ENCODE data around the gene RASGEF1C.

The RASGEF1C gene

GRCh38 chr5:180161420-180162303 lies 47.3 kb downstream of the RASGEF1C start:
- no peaks in the 10 kb centered on the region for H3F3A ChIP-seq (ENCODE audit: low read depth)
- H3K9ac ChIP-seq (ENCODE audit: low read depth, low read length, poor library complexity, severe bottlenecking): no peak overlapping the region
- no peak overlapping the region for H3K4me2 ChIP-seq (ENCODE audit: low read depth, low read length, poor library complexity, severe bottlenecking)
- no peaks in the 10 kb centered on the region for H3K4me1 ChIP-seq (ENCODE audit: insufficient read depth, low read length, poor library complexity, severe bottlenecking)
- no peak for TF ChIP-seq EZH2phosphoT487 (IDR thresholded peaks at IDR 0.05; ENCODE audit: borderline replicate concordance)
- no peaks in the 10 kb centered on the region for H3K9me2 ChIP-seq (replicated peaks; ENCODE audit: low read depth, low read length)
- no peaks in the 10 kb centered on the region for H3K9me3 ChIP-seq (ENCODE audit: insufficient read depth, low read depth, low read length)
- H3K27me3 ChIP-seq (ENCODE audit: insufficient read depth, low read length, poor library complexity, severe bottlenecking): no peaks in the 10 kb centered on the region
- H2AFZ ChIP-seq (ENCODE audit: low read length): no peak overlapping the region
- no peaks in the 10 kb centered on the region for H3K79me2 ChIP-seq (ENCODE audit: insufficient read depth, low read length)
- no peaks in the 10 kb centered on the region for H3K36me3 ChIP-seq (ENCODE audit: insufficient read depth, low read length)
- no peak overlapping the region for H3K4me3 ChIP-seq (ENCODE audit: low read length, poor library complexity, severe bottlenecking)
- H4K20me1 ChIP-seq (ENCODE audit: insufficient read depth, low read length, poor library complexity, severe bottlenecking): no peaks in the 10 kb centered on the region

- Histone ChIP-seq H3K79me2 (ENCODE audit: insufficient read depth, low read length) (no peaks in the 10 kb centered on the region), H4K20me1 (ENCODE audit: insufficient read depth, low read length, poor library complexity, severe bottlenecking) (no peaks in the 10 kb centered on the region), H3F3A (ENCODE audit: low read depth) (no peaks in the 10 kb centered on the region), H3K4me2 (ENCODE audit: low read depth, low read length, poor library complexity, severe bottlenecking) (no peak overlapping the region), H3K36me3 (ENCODE audit: insufficient read depth, low read length) (no peaks in the 10 kb centered on the region), H3K9ac (ENCODE audit: low read depth, low read length, poor library complexity, severe bottlenecking) (no peak overlapping the region), H2AFZ (ENCODE audit: low read length) (no peak overlapping the region), H3K9me3 (ENCODE audit: insufficient read depth, low read depth, low read length) (no peaks in the 10 kb centered on the region), H3K9me2 (replicated peaks; ENCODE audit: low read depth, low read length) (no peaks in the 10 kb centered on the region), H3K4me3 (ENCODE audit: low read length, poor library complexity, severe bottlenecking) (no peak overlapping the region), H3K27me3 (ENCODE audit: insufficient read depth, low read length, poor library complexity, severe bottlenecking) (no peaks in the 10 kb centered on the region), H3K4me1 (ENCODE audit: insufficient read depth, low read length, poor library complexity, severe bottlenecking) (no peaks in the 10 kb centered on the region)
- no peak for TF ChIP-seq EZH2phosphoT487 (IDR thresholded peaks at IDR 0.05; ENCODE audit: borderline replicate concordance)
- TF ChIP-seq, protein P1, sequence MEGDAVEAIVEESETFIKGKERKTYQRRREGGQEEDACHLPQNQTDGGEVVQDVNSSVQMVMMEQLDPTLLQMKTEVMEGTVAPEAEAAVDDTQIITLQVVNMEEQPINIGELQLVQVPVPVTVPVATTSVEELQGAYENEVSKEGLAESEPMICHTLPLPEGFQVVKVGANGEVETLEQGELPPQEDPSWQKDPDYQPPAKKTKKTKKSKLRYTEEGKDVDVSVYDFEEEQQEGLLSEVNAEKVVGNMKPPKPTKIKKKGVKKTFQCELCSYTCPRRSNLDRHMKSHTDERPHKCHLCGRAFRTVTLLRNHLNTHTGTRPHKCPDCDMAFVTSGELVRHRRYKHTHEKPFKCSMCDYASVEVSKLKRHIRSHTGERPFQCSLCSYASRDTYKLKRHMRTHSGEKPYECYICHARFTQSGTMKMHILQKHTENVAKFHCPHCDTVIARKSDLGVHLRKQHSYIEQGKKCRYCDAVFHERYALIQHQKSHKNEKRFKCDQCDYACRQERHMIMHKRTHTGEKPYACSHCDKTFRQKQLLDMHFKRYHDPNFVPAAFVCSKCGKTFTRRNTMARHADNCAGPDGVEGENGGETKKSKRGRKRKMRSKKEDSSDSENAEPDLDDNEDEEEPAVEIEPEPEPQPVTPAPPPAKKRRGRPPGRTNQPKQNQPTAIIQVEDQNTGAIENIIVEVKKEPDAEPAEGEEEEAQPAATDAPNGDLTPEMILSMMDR (conservative IDR thresholded peaks at IDR 0.05; ENCODE audit: low read length): no peak
These were observed 48.2 kb downstream of the RASGEF1C start for GRCh38 chr5:180160789-180161188.

DNA sequence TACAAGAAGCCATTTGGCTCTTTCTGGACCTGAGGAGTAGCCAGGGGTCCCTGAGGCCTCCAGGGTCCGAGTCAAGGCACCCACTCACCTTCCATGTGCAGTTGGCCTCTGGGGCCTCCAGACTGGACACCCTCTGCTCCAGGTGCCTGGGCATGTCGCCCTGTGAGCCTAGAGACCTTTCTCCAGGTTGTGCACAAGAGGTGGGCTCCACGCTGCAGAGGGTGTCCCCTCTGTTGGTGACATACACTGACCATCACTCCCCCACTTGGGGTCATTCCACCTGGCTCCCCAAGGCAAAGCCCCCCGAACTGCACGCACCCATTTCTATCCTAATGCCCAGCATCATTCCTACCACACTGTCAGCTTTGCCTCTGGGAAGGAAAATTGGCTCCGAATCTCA lies 48.8 kb downstream of the RASGEF1C start:
- no peaks in the 10 kb centered on the region for H3K9me3 ChIP-seq (ENCODE audit: insufficient read depth, low read depth, low read length)
- no peaks in the 10 kb centered on the region for H3K27me3 ChIP-seq (ENCODE audit: insufficient read depth, low read length, poor library complexity, severe bottlenecking)
- no peaks in the 10 kb centered on the region for H4K20me1 ChIP-seq (ENCODE audit: insufficient read depth, low read length, poor library complexity, severe bottlenecking)
- TF ChIP-seq EZH2phosphoT487 (IDR thresholded peaks at IDR 0.05; ENCODE audit: borderline replicate concordance): no peak
- TF ChIP-seq, protein P1 (conservative IDR thresholded peaks at IDR 0.05; ENCODE audit: low read length): no peak
- no peaks in the 10 kb centered on the region for H3F3A ChIP-seq (ENCODE audit: low read depth)
- H2AFZ ChIP-seq (ENCODE audit: low read length): no peak overlapping the region
- H3K4me2 ChIP-seq (ENCODE audit: low read depth, low read length, poor library complexity, severe bottlenecking): no peak overlapping the region
- H3K9ac ChIP-seq (ENCODE audit: low read depth, low read length, poor library complexity, severe bottlenecking): no peak overlapping the region
- no peaks in the 10 kb centered on the region for H3K4me1 ChIP-seq (ENCODE audit: insufficient read depth, low read length, poor library complexity, severe bottlenecking)
- H3K9me2 ChIP-seq (replicated peaks; ENCODE audit: low read depth, low read length): no peaks in the 10 kb centered on the region
- H3K36me3 ChIP-seq (ENCODE audit: insufficient read depth, low read length): no peaks in the 10 kb centered on the region
- H3K79me2 ChIP-seq (ENCODE audit: insufficient read depth, low read length): no peaks in the 10 kb centered on the region
- no peak overlapping the region for H3K4me3 ChIP-seq (ENCODE audit: low read length, poor library complexity, severe bottlenecking)
